HepG2 (cell line): ENCODE results near the gene BRMS1. TPM values are rescaled to one million over a fixed set of nuclear protein-coding genes. Genes with fewer than 3 reads are reported as not detected.
A peak's percentile ranks its signal among the peaks of the same experiment; 100 is the strongest.

Source experiments
- EED ChIP-seq: sonication (generic); formaldehyde crosslinking; IDR thresholded peaks from 2 replicates; pipeline ENCODE4 v1.5.0; 2020; ENCODE audit warnings: mild to moderate bottlenecking, missing genetic modification reagents
- MZF1 ChIP-seq: sonication (generic); formaldehyde crosslinking; IDR thresholded peaks from 2 replicates; pipeline ENCODE4 v1.8.1; 2023; ENCODE audit warnings: mild to moderate bottlenecking, missing genetic modification reagents, borderline replicate concordance
- ZFX ChIP-seq: sonication (generic); formaldehyde crosslinking; IDR thresholded peaks from 2 replicates; pipeline ENCODE4 v1.4.0; 2020; ENCODE audit warnings: mild to moderate bottlenecking, low read depth, missing genetic modification reagents, moderate library complexity
- ZFY ChIP-seq: sonication (generic); formaldehyde crosslinking; IDR thresholded peaks from 2 replicates; pipeline ENCODE4 v1.4.0; 2020; ENCODE audit warnings: missing genetic modification reagents
- ZNF761 ChIP-seq: sonication (generic); formaldehyde crosslinking; conservative IDR thresholded peaks from 2 replicates; pipeline ENCODE4 v1.4.0; 2020; ENCODE audit warnings: mild to moderate bottlenecking, missing genetic modification reagents
- ZNF891 ChIP-seq: sonication (generic); formaldehyde crosslinking; IDR thresholded peaks from 2 replicates; pipeline ENCODE4 v1.5.0; 2020; ENCODE audit warnings: mild to moderate bottlenecking, missing genetic modification reagents
- polyA plus RNA-seq, 8 experiments: library from polyadenylated mRNA; depleted of rRNA in 3 of 8; stranded (reverse) in 7 of 8; unstranded in 1 of 8; fragments of >200 nt; fragmentation: Illumina TruSeq in 4 of 8; extraction: Trizol in 4 of 8; gene quantifications; 2 replicates each; pipeline versions ENCODE4 v1.2.1 to v1.2.3, GENCODE V29; 2011 to 2016; ENCODE audit warnings: low read depth in 4 of 8, missing spikeins in 1 of 8, mixed read lengths in 1 of 8; ENCODE audit not compliant: insufficient read depth in 1 of 8
- total RNA-seq, 5 experiments: library from RNA; depleted of rRNA; stranded (reverse); fragments of >200 nt; fragmentation: Illumina TruSeq; extraction: Trizol; gene quantifications; 2 replicates each; pipeline ENCODE4 v1.2.3, GENCODE V29; 2016; ENCODE audit warnings: low read depth in 1 of 5
- TF ChIP-seq, protein P1 (sequence below): sonication (generic); formaldehyde crosslinking; IDR thresholded peaks from 2 replicates; pipeline ENCODE4 v1.4.0; 2020; ENCODE audit warnings: missing genetic modification reagents
- TF ChIP-seq, protein P2 (sequence below): sonication (generic); formaldehyde crosslinking; IDR thresholded peaks from 2 replicates; pipeline ENCODE4 v1.8.1; 2023; ENCODE audit warnings: missing genetic modification reagents, mild to moderate bottlenecking, borderline replicate concordance

Gene BRMS1
- total and polyA plus RNA-seq, 2 of the 13 experiments (the other 11 are each of a cell fraction or from before 2014, with no cell fraction given), result 15.8 to 55.7 TPM

DNA sequence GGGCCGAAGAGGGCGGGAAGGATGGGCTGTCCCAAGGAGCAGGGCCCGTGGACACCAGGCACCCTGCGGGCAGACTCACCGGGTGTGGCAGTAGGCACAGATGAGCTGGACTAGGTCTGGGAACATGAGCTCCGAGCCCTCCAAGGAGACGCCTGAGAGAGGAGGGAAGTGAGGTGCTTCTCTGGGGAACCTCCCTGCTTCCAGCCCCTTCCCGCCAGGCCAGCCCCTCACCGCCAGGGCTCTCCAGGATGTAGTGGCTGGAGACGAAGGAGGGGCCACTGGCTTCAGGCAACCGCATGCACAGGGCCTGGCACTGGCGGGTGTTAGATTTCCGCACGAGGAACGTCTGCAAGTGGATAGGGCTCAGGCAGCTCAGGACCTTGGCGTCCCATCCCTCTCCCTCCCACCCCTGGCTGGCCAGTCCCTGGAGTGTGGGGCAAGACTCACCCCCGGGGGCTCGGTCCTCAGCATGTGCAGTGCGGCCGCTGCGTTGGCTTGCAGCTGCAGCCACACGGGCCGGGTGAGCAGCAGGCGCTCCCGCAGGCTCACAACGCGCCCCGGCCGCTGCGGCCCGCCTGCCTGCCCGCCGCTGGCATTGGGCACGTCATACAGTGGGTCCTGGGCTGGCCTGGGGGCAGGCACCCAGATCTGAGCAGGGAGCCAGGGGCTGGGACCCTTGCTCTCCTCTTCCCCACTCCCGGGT, 9.2 kb downstream of the BRMS1 start (continued):
- TF ChIP-seq, protein P1, sequence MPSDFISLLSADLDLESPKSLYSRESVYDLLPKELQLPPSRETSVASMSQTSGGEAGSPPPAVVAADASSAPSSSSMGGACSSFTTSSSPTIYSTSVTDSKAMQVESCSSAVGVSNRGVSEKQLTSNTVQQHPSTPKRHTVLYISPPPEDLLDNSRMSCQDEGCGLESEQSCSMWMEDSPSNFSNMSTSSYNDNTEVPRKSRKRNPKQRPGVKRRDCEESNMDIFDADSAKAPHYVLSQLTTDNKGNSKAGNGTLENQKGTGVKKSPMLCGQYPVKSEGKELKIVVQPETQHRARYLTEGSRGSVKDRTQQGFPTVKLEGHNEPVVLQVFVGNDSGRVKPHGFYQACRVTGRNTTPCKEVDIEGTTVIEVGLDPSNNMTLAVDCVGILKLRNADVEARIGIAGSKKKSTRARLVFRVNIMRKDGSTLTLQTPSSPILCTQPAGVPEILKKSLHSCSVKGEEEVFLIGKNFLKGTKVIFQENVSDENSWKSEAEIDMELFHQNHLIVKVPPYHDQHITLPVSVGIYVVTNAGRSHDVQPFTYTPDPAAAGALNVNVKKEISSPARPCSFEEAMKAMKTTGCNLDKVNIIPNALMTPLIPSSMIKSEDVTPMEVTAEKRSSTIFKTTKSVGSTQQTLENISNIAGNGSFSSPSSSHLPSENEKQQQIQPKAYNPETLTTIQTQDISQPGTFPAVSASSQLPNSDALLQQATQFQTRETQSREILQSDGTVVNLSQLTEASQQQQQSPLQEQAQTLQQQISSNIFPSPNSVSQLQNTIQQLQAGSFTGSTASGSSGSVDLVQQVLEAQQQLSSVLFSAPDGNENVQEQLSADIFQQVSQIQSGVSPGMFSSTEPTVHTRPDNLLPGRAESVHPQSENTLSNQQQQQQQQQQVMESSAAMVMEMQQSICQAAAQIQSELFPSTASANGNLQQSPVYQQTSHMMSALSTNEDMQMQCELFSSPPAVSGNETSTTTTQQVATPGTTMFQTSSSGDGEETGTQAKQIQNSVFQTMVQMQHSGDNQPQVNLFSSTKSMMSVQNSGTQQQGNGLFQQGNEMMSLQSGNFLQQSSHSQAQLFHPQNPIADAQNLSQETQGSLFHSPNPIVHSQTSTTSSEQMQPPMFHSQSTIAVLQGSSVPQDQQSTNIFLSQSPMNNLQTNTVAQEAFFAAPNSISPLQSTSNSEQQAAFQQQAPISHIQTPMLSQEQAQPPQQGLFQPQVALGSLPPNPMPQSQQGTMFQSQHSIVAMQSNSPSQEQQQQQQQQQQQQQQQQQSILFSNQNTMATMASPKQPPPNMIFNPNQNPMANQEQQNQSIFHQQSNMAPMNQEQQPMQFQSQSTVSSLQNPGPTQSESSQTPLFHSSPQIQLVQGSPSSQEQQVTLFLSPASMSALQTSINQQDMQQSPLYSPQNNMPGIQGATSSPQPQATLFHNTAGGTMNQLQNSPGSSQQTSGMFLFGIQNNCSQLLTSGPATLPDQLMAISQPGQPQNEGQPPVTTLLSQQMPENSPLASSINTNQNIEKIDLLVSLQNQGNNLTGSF (CRISPR knock-in tag), result no peak
- TF ChIP-seq ZFX (CRISPR knock-in tag) (no peak; the same call in 1 of the 2 replicates), ZNF761 (CRISPR knock-in tag) (peak; percentile 25; the same call in 1 of the 2 replicates), ZFY (CRISPR knock-in tag) (0 out of 2 replicates have a peak, but pooled peaks have one; percentile 11), EED (CRISPR knock-in tag) (0 out of 2 replicates have a peak, but pooled peaks have one; percentile 68), ZNF891 (CRISPR knock-in tag) (peak; percentile 55; the same call in 1 of the 2 replicates), MZF1 (CRISPR knock-in tag) (no peak)
- TF ChIP-seq, protein P2, sequence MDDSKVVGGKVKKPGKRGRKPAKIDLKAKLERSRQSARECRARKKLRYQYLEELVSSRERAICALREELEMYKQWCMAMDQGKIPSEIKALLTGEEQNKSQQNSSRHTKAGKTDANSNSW (CRISPR knock-in tag), result no peak
